Skeletal muscle satellite cell (primary cell): ENCODE data around the gene PLPP3. TPM values are rescaled to one million over a fixed set of nuclear protein-coding genes. Genes with fewer than 3 reads are reported as not detected.

ENCODE experiments used
- H3K27me3 ChIP-seq: 2 replicates; pipeline ENCODE4 v1.7.0; 2013; ENCODE audit warnings: low read length; ENCODE audit not compliant: control insufficient read depth, insufficient read depth
- H3K36me3 ChIP-seq: 2 replicates; pipeline ENCODE4 v1.7.0; 2013; ENCODE audit warnings: mild to moderate bottlenecking, control low read depth, low read length; ENCODE audit not compliant: insufficient read depth
- H3K4me1 ChIP-seq: 2 replicates; pipeline ENCODE4 v1.7.0; 2013; ENCODE audit warnings: low read length; ENCODE audit not compliant: control insufficient read depth, insufficient read depth
- H3K4me2 ChIP-seq: 2 replicates; pipeline ENCODE4 v1.7.0; 2013; ENCODE audit warnings: mild to moderate bottlenecking, low read length
- H3K4me3 ChIP-seq: 2 replicates; pipeline ENCODE4 v1.7.0; 2013; ENCODE audit warnings: low read length
- H3K9ac ChIP-seq: 2 replicates; pipeline ENCODE4 v1.7.0; 2013; ENCODE audit warnings: mild to moderate bottlenecking, low read depth, low read length, moderate library complexity
- H3K9me3 ChIP-seq: replicated peaks from 2 replicates; pipeline ENCODE4 v1.7.0; 2013; ENCODE audit warnings: mild to moderate bottlenecking, control low read depth, low read length
- small RNA-seq: library from RNA; depleted of rRNA; stranded (forward); fragments of <200 nt; gene quantifications from one replicate; pipeline ENCODE3, GENCODE V24; 2012

The PLPP3 gene

GRCh38 chr1:56452027-56453011 is 127.0 kb downstream of the PLPP3 start:
- Histone ChIP-seq H3K4me3 (no peak overlapping the region), H3K4me2 (no peak overlapping the region), H3K9ac (no peak overlapping the region), H3K27me3 (no peaks in the 10 kb centered on the region), H3K9me3 (no peaks in the 10 kb centered on the region), H3K36me3 (no peaks in the 10 kb centered on the region), H3K4me1 (no peaks in the 10 kb centered on the region)

DNA sequence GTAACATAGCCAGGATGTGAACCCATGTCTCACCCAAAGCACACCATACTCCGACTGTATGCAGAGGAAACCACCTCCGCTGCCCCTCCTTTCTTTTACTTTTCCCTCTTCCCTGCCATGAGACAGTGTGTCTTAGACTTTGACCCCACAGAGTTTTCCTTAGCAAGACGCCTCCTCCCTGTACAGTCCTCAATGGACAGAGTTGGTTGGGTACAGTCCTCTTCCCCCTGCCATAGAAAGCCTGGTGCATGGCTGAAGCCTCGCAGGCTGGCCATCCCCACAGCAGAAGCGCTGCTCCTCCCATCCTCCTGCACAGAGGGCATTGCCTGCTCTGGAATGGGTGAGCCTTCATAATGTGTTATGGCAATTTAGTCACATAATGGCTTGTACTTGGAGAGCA is 127.9 kb downstream of the PLPP3 start:
- H3K27me3 ChIP-seq: no peaks in the 10 kb centered on the region
- H3K9ac ChIP-seq: no peak overlapping the region
- no peak overlapping the region for H3K4me2 ChIP-seq
- H3K4me3 ChIP-seq: no peak overlapping the region
- H3K4me1 ChIP-seq: peaks cover 6% of the 10 kb centered on the region
- H3K36me3 ChIP-seq: no peaks in the 10 kb centered on the region
- no peaks in the 10 kb centered on the region for H3K9me3 ChIP-seq

DNA sequence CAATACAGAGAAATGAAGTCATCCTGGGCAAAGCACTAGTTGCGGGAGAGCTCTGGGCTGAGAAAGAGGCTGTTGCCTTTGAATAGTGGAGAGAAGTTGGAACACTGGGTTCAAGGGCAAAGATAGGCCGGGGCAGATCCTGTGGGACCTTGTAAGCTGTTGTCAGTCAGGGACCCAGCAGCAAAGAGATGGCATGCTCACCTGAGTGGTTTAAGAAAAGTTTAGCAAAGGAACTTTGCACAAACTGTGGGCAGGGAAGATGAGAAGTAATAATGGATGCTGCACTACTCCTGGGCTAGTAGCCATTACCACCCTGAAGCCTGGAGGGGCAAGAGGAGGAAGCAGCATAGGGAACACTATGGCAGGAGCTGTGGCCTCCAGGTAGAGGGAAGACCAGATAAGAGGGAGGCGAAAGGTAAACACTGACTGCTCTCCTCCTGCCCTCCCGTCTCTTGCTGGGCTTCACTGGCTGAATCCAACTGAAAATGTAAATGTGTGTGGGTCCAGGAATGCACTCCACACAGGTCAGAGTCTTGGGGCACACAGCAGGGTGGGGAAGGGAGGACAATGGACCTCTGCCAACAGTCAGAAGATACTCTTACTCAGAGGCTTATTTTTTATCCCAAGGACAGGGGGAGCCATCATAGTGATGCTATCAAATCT is 129.2 kb downstream of the PLPP3 start:
- Histone ChIP-seq H3K36me3 (no peaks in the 10 kb centered on the region), H3K9me3 (no peaks in the 10 kb centered on the region), H3K4me1 (peaks cover 8% of the 10 kb centered on the region), H3K4me2 (no peak overlapping the region), H3K27me3 (no peaks in the 10 kb centered on the region), H3K9ac (no peak overlapping the region), H3K4me3 (no peak overlapping the region)

DNA sequence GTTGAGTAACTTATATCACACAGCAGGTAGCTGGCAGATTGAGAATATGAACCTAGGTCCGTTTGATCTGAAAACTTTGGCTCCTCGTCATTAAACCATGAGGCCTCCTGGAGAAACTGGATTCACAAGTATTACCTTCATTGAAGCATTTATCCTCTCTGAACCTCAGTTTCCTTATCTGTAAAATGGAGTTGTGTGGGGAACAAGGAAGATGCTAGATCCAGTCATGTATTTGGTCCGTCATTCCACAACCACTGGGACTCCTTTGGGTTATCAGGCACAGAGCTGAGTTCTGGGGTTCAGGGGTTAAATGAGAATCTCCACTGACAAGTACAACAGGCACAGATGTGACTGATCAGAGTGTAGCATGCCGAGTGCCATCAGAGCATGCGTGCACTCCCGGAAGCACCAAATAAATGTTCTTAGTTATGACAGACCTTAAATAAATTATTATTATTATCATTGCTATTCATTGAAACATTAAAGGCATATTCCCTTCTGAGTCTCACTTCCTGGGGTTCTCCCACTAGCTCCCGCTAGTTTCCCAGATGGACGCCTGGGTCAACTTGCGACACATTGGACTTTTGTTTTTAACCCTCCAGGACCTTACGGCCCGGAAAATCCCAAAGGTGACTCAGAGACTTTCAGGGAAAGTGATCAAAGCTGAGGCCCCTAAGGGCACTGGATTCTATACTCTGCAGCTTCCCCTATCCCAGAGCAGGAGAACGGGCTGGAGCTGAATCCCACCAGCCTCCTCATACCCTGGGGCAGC is 130.6 kb downstream of the PLPP3 start:
- Histone ChIP-seq H3K4me3 (no peak overlapping the region), H3K27me3 (no peaks in the 10 kb centered on the region), H3K36me3 (no peaks in the 10 kb centered on the region), H3K4me2 (no peak overlapping the region), H3K9me3 (no peaks in the 10 kb centered on the region), H3K4me1 (peaks cover 8% of the 10 kb centered on the region), H3K9ac (no peak overlapping the region)

GRCh38 chr1:56447823-56448222 is 131.5 kb downstream of the PLPP3 start:
- Histone ChIP-seq H3K36me3 (no peaks in the 10 kb centered on the region), H3K9ac (no peak overlapping the region), H3K9me3 (no peaks in the 10 kb centered on the region), H3K27me3 (no peaks in the 10 kb centered on the region), H3K4me1 (peaks cover 8% of the 10 kb centered on the region), H3K4me2 (no peak overlapping the region), H3K4me3 (no peak overlapping the region)

GRCh38 chr1:56446531-56447098 is 132.7 kb downstream of the PLPP3 start:
- Histone ChIP-seq H3K4me2 (peak overlapping the region; percentile 17), H3K9me3 (no peaks in the 10 kb centered on the region), H3K9ac (no peak overlapping the region), H3K27me3 (no peaks in the 10 kb centered on the region), H3K36me3 (no peaks in the 10 kb centered on the region), H3K4me1 (peaks cover 8% of the 10 kb centered on the region), H3K4me3 (no peak overlapping the region)

- no peak overlapping the region for H3K4me3 ChIP-seq
Observed at GRCh38 chr1:56444960-56445646, 134.3 kb downstream of the PLPP3 start.

More at GRCh38 chr1:56444960-56445646, 134.3 kb downstream of the PLPP3 start:
- no peaks in the 10 kb centered on the region for H3K27me3 ChIP-seq
- no peaks in the 10 kb centered on the region for H3K36me3 ChIP-seq
- H3K9me3 ChIP-seq: no peaks in the 10 kb centered on the region
- peaks cover 8% of the 10 kb centered on the region for H3K4me1 ChIP-seq
- no peak overlapping the region for H3K9ac ChIP-seq
- H3K4me2 ChIP-seq: no peak overlapping the region

Small RNA genes lying within 50 kb of the gene (small RNA-seq; reads per million reads assigned to genes)
- gene AC099789.1: not detected
